Ovary (tissue), 3 donors: ENCODE data around the gene CBFB.

Experiments
- POLR2A ChIP-seq: fragments of 450-650 bp; IDR thresholded peaks from one replicate; pipeline ENCODE4 v1.6.1; 2017; ENCODE audit warnings: antibody characterized with exemption, mild to moderate bottlenecking, moderate library complexity
- TF ChIP-seq, protein P1 (sequence below), 3 donors: fragments of 450-650 bp in 2 of 3; fragments of 200-600 bp in 1 of 3; IDR thresholded peaks; one replicate each; pipeline versions ENCODE4 v1.5.1 to v1.8.0; 2016 to 2022; ENCODE audit warnings: antibody characterized with exemption in 3 of 3, mild to moderate bottlenecking in 1 of 3
- donor health status: DM: no; HTN: no; CAD: no.

- TF ChIP-seq, protein P1, sequence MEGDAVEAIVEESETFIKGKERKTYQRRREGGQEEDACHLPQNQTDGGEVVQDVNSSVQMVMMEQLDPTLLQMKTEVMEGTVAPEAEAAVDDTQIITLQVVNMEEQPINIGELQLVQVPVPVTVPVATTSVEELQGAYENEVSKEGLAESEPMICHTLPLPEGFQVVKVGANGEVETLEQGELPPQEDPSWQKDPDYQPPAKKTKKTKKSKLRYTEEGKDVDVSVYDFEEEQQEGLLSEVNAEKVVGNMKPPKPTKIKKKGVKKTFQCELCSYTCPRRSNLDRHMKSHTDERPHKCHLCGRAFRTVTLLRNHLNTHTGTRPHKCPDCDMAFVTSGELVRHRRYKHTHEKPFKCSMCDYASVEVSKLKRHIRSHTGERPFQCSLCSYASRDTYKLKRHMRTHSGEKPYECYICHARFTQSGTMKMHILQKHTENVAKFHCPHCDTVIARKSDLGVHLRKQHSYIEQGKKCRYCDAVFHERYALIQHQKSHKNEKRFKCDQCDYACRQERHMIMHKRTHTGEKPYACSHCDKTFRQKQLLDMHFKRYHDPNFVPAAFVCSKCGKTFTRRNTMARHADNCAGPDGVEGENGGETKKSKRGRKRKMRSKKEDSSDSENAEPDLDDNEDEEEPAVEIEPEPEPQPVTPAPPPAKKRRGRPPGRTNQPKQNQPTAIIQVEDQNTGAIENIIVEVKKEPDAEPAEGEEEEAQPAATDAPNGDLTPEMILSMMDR (IDR thresholded peaks at IDR 0.05): no peak
- TF ChIP-seq POLR2A: no peak
Measured at GRCh38 chr16:67105881-67106280, 76.9 kb downstream of the CBFB start.
